Bronchial epithelial cell (primary cell): ENCODE data around the gene TLE7. TPM values are rescaled to one million over a fixed set of nuclear protein-coding genes. Genes with fewer than 3 reads are reported as not detected.

Experiments used
- DNase-seq: peaks from one replicate; pipeline ENCODE4 v3.0.0-alpha.2; 2010; ENCODE audit warnings: low read depth
- FAIRE-seq: peaks from 2 replicates; lab custom pipeline; 2011; peaks lifted over from hg19 to GRCh38; lab: Jason Lieb, UNC
- H3K27me3 ChIP-seq: 2 replicates; pipeline ENCODE4 v1.5.1; 2011; ENCODE audit warnings: low read length; ENCODE audit not compliant: control insufficient read depth, insufficient read depth
- H3K36me3 ChIP-seq: 2 replicates; pipeline ENCODE4 v1.5.1; 2011; ENCODE audit warnings: low read length; ENCODE audit not compliant: control insufficient read depth, insufficient read depth
- H3K4me3 ChIP-seq: 2 replicates; pipeline ENCODE4 v1.5.1; 2011; ENCODE audit warnings: mild to moderate bottlenecking, low read depth, low read length, control low read depth
- CTCF ChIP-seq: IDR thresholded peaks from 2 replicates; pipeline ENCODE4 v1.5.1; 2011; ENCODE audit warnings: mild to moderate bottlenecking, moderate library complexity, low read length, control low read depth, inconsistent platforms; ENCODE audit not compliant: insufficient read depth, severe bottlenecking
- total RNA-seq: library from RNA; depleted of rRNA; stranded (reverse); fragments of >200 nt; gene quantifications from 2 replicates; pipeline ENCODE4 v1.2.1, GENCODE V29; 2014

The TLE7 gene
- total RNA-seq, result not detected in 2 replicates

- Histone ChIP-seq H3K4me3 (no peak within 1 kb of the TSS), H3K27me3 (no peaks in the 10 kb centered on the region), H3K36me3 (no peaks in the 10 kb centered on the region)
- FAIRE-seq, result no peak
- DNase-seq, result no peak
- TF ChIP-seq CTCF, result no peak
Measured at GRCh38 chr16:71442051-71442440, at the start of gene TLE7. TSS of gene TLE7 (minus strand) at chr16:71442054. CDS start at chr16:71433324, 8,730 bp downstream.

GRCh38 chr16:71491054-71491453 lies 49.2 kb upstream of the TLE7 start:
- no peak for FAIRE-seq
- no peak for DNase-seq
- no peaks in the 10 kb centered on the region for H3K36me3 ChIP-seq
- H3K4me3 ChIP-seq, result no peak overlapping the region
- TF ChIP-seq CTCF, result no peak
- H3K27me3 ChIP-seq, result no peaks in the 10 kb centered on the region

GRCh38 chr16:71490361-71490760 lies 48.5 kb upstream of the TLE7 start:
- no peak for TF ChIP-seq CTCF
- Histone ChIP-seq H3K36me3 (no peaks in the 10 kb centered on the region), H3K27me3 (no peaks in the 10 kb centered on the region), H3K4me3 (no peak overlapping the region)
- DNase-seq (no peak), FAIRE-seq (no peak)

DNA sequence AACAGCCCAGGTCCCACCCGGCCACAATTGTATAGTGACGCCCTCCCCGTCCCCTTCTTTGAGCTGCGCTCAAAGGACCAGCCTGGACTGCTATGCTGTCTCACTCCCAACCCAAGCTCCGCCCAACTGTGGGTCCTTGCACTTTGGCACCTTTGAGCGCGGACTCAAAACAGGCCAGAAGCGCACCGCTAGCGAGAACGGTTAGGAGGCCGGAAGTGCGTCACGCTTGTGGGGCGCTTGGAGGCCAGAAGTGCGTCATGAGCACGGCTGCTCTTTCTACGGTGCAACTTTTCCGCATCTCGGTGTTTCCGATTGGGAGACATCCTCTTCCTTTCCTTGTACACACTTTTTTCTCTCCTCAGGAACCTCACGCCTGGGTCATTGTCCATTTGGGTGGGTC lies 47.3 kb upstream of the TLE7 start, which contains the start of gene ZNF19:
ZNF19 (minus strand) TSS at position 203 of the 400 bp plus-strand sequence. CDS start 7,210 bp downstream, outside the sequence.
- DNase-seq, result no peak
- Histone ChIP-seq H3K4me3 (no peak within 1 kb of the TSS), H3K27me3 (no peaks in the 10 kb centered on the region), H3K36me3 (no peaks in the 10 kb centered on the region)
- no peak for FAIRE-seq
- TF ChIP-seq CTCF, result no peak

- FAIRE-seq, result no peak
- peak overlapping the region; percentile 94 for H3K4me3 ChIP-seq
- no peaks in the 10 kb centered on the region for H3K36me3 ChIP-seq
- DNase-seq, result peak; percentile 85
- H3K27me3 ChIP-seq, result no peaks in the 10 kb centered on the region
- TF ChIP-seq CTCF, result no peak
Measured at GRCh38 chr16:71484006-71484893, 42.4 kb upstream of the TLE7 start.
